Endothelial cell of umbilical vein (primary cell): ENCODE measurements around the gene MRPL44. TPM values are rescaled to one million over a fixed set of nuclear protein-coding genes. Genes with fewer than 3 reads are reported as not detected.
"Not testable (repeated sequence)": the region's sequence is repeated elsewhere in the genome, so short reads cannot be mapped to it uniquely, and the experiment has no call there.

Experiments used
- BruUV-seq: library from RNA; stranded (reverse); fragments of 400-500 nt; replicated peaks from 2 replicates; lab custom pipeline; 2021; lab: Mats Ljungman, UMichigan
- CTCF ChIA-PET: fragments of 300-600, 350-600 bp; sonication (Branson Sonifier 250); formaldehyde crosslinking; loops from one replicate; lab custom pipeline; 2021; ENCODE audit warnings: antibody characterized with exemption, inconsistent platforms; lab: Charles Lee
- POLR2A ChIA-PET: fragments of 300-600, 350-600 bp; sonication (Branson Sonifier 250); formaldehyde crosslinking; loops from one replicate; lab custom pipeline; 2021; ENCODE audit warnings: antibody characterized with exemption, inconsistent platforms; lab: Charles Lee
- DNase-seq: peaks from one replicate; pipeline ENCODE4 v3.0.0-alpha.2; 2011; ENCODE audit warnings: low read depth, low spot score
- FAIRE-seq: peaks from 2 replicates; lab custom pipeline; 2011; peaks lifted over from hg19 to GRCh38; lab: Jason Lieb, UNC
- H2AFZ ChIP-seq: 2 replicates; pipeline ENCODE4 v1.6.0; 2012; ENCODE audit warnings: low read depth, low read length, control low read depth, inconsistent platforms
- H3K27ac ChIP-seq: 2 replicates; pipeline ENCODE4 v1.5.1; 2011; ENCODE audit warnings: low read depth, mild to moderate bottlenecking, control low read depth, low read length, moderate library complexity; ENCODE audit not compliant: insufficient read depth
- H3K27me3 ChIP-seq, 2 experiments: 2 replicates each; pipeline versions ENCODE4 v1.6.0 to v1.6.1; 2011; ENCODE audit warnings: low read length in 2 of 2, mixed read lengths in 1 of 2; ENCODE audit not compliant: control insufficient read depth in 2 of 2, insufficient read depth in 2 of 2
- H3K36me3 ChIP-seq, 2 experiments: 2 replicates in 1 of 2; 3 replicates in 1 of 2; pipeline ENCODE4 v1.5.1; 2011; ENCODE audit warnings: low read length in 2 of 2, mild to moderate bottlenecking in 1 of 2, moderate library complexity in 1 of 2; ENCODE audit not compliant: control insufficient read depth in 2 of 2, insufficient read depth in 2 of 2; ENCODE audit errors: extremely low read depth in 1 of 2
- H3K4me1 ChIP-seq: 3 replicates; pipeline ENCODE4 v1.5.1; 2011; ENCODE audit warnings: mild to moderate bottlenecking, low read length; ENCODE audit not compliant: control insufficient read depth, insufficient read depth; ENCODE audit errors: extremely low read depth
- H3K4me2 ChIP-seq: 2 replicates; pipeline ENCODE4 v1.6.1; 2011; ENCODE audit warnings: low read length, control low read depth, mixed read lengths; ENCODE audit not compliant: insufficient read depth
- H3K4me3 ChIP-seq, 3 experiments: fragments of 200-600 bp in 1 of 3; sonication (generic), shearing (Covaris generic) in 1 of 3; replicated peaks in 1 of 3; 2 replicates each; pipeline ENCODE4 v1.5.1; 2011 to 2016; ENCODE audit warnings: control low read depth in 3 of 3, low read length in 3 of 3, mild to moderate bottlenecking in 2 of 3, inconsistent platforms in 1 of 3, low read depth in 1 of 3, moderate library complexity in 1 of 3; ENCODE audit not compliant: insufficient read depth in 1 of 3
- H3K79me2 ChIP-seq: 2 replicates; pipeline ENCODE4 v1.6.0; 2012; ENCODE audit warnings: low read length, inconsistent platforms; ENCODE audit not compliant: control insufficient read depth, insufficient read depth
- H3K9ac ChIP-seq: replicated peaks from 2 replicates; pipeline ENCODE3; 2011; ENCODE audit warnings: low read length, control low read depth; ENCODE audit not compliant: insufficient read depth; ENCODE audit errors: extremely low read depth
- H3K9me1 ChIP-seq: replicated peaks from 3 replicates; pipeline ENCODE4 v1.6.0; 2011; ENCODE audit warnings: mild to moderate bottlenecking, low read length; ENCODE audit not compliant: control insufficient read depth, insufficient read depth; ENCODE audit errors: extremely low read depth
- H3K9me3 ChIP-seq: replicated peaks from 2 replicates; pipeline ENCODE4 v1.5.1; 2012; ENCODE audit warnings: low read length, inconsistent platforms; ENCODE audit not compliant: control insufficient read depth, insufficient read depth
- H4K20me1 ChIP-seq: replicated peaks from 2 replicates; pipeline ENCODE3; 2011; ENCODE audit warnings: mild to moderate bottlenecking, low read length; ENCODE audit not compliant: control insufficient read depth, insufficient read depth; ENCODE audit errors: extremely low read depth
- EZH2 ChIP-seq: IDR thresholded peaks from 2 replicates; pipeline ENCODE4 v1.6.1; 2012; ENCODE audit warnings: borderline replicate concordance, low read depth, mild to moderate bottlenecking, moderate library complexity, low read length, inconsistent platforms; ENCODE audit not compliant: severe bottlenecking
- FOS ChIP-seq: IDR thresholded peaks from 2 replicates; pipeline ENCODE4 v1.6.1; 2011; ENCODE audit warnings: mild to moderate bottlenecking, low read length, moderate library complexity, borderline replicate concordance; ENCODE audit not compliant: insufficient read depth
- GATA2 ChIP-seq: IDR thresholded peaks from 2 replicates; pipeline ENCODE4 v1.7.0; 2011; ENCODE audit warnings: low read depth, mild to moderate bottlenecking, moderate library complexity, mixed read lengths, low read length; ENCODE audit not compliant: insufficient read length, insufficient read depth
- JUN ChIP-seq: IDR thresholded peaks from 2 replicates; pipeline ENCODE4 v1.6.1; 2011; ENCODE audit warnings: borderline replicate concordance, low read depth; ENCODE audit not compliant: insufficient read length, insufficient read depth
- MYC ChIP-seq: IDR thresholded peaks from one replicate; pipeline ENCODE4 v1.6.1; 2011; ENCODE audit warnings: mild to moderate bottlenecking, low read depth, low read length
- POLR2A ChIP-seq: IDR thresholded peaks from 2 replicates; pipeline ENCODE4 v1.6.1; 2012; ENCODE audit warnings: low read depth, mild to moderate bottlenecking, control low read depth, low read length
- POLR2AphosphoS5 ChIP-seq: IDR thresholded peaks from 2 replicates; pipeline ENCODE4 v1.6.1; 2012; ENCODE audit warnings: low read depth, mild to moderate bottlenecking, control low read depth, low read length, moderate library complexity; ENCODE audit not compliant: insufficient read depth
- dilution Hi-C: fragments of 300-500 bp; cut with MboI; formaldehyde crosslinking; loops from one replicate; pipeline ENCODE4 v1.15.0; 2019; ENCODE audit warnings: low sequenced_read_pairs; ENCODE audit not compliant: extremely low pct_ligation_motif_present
- intact Hi-C: fragments of 100-400 bp; cut with micrococcal nuclease; formaldehyde crosslinking; loops from one replicate; pipeline ENCODE4 v1.10.0; 2022
- polyA plus RNA-seq, 4 experiments: library from polyadenylated mRNA; depleted of rRNA in 3 of 4; stranded (reverse) in 3 of 4; unstranded in 1 of 4; fragments of >200 nt; gene quantifications; 2 replicates each; pipeline versions ENCODE4 v1.2.1 to v1.2.3, GENCODE V29; 2011 to 2012; ENCODE audit warnings: missing spikeins in 1 of 4
- total RNA-seq: library from RNA; stranded (reverse); gene quantifications from 2 replicates; pipeline ENCODE4 v1.2.3, GENCODE V29; 2021
- TF ChIP-seq, protein P1 (sequence below), 2 donors: IDR thresholded peaks; 1 replicate in 1 of 2; 2 replicates in 1 of 2; pipeline ENCODE4 v1.5.1; 2011; ENCODE audit warnings: low read length in 2 of 2, mild to moderate bottlenecking in 2 of 2, moderate library complexity in 2 of 2, control low read depth in 1 of 2, inconsistent platforms in 1 of 2, low read depth in 1 of 2; ENCODE audit not compliant: insufficient read depth in 1 of 2; ENCODE audit errors: extremely low read depth in 1 of 2
- TF ChIP-seq, protein P2 (sequence below): IDR thresholded peaks from 2 replicates; pipeline ENCODE4 v1.6.1; 2011; ENCODE audit not compliant: insufficient read depth, insufficient read length

MRPL44 gene
- total and polyA plus RNA-seq, 2 donors (not counting 3 experiments of a cell fraction or from before 2014, with no cell fraction given), result 19.2 to 27.7 TPM

DNA sequence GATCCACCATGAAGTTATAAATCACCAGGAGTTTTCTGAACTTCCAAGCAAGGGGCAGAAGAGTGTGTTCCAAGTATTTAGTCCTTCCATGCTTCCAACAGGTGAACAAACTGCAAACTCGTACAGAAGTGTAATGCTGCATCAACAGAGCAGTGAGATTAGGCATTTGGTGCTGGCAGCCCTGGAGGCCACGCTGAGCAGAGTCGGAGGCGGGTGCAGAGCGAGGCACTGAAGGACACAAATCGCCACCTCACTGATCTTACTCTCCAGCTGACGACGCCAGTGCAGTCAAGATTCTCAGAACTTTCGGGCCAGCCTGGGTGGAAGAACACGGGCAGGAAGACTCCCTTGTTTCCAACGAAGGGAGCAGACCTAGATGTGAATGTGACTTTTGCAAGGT is 42.6 kb downstream of the MRPL44 start:
- DNase-seq, result no peak
- Histone ChIP-seq H3K27me3 (no peaks in the 10 kb centered on the region), H3K4me2 (no peak overlapping the region), H4K20me1 (no peaks in the 10 kb centered on the region), H3K4me3 (no peak overlapping the region), H3K27ac (no peak overlapping the region), H3K4me1 (peaks cover 2% of the 10 kb centered on the region), H3K79me2 (no peaks in the 10 kb centered on the region), H3K9me3 (no peaks in the 10 kb centered on the region), H3K9me1 (no peaks in the 10 kb centered on the region), H3K9ac (no peak overlapping the region), H2AFZ (no peak overlapping the region), H3K36me3 (no peaks in the 10 kb centered on the region)
- intact Hi-C loops, result no loop called here
- dilution Hi-C loops, result loop anchor here (25.0 kb wide), 1 partner anchor 287 kb away; no protein-coding TSS in a partner anchor
- TF ChIP-seq POLR2AphosphoS5, result no peak
- TF ChIP-seq, protein P1, sequence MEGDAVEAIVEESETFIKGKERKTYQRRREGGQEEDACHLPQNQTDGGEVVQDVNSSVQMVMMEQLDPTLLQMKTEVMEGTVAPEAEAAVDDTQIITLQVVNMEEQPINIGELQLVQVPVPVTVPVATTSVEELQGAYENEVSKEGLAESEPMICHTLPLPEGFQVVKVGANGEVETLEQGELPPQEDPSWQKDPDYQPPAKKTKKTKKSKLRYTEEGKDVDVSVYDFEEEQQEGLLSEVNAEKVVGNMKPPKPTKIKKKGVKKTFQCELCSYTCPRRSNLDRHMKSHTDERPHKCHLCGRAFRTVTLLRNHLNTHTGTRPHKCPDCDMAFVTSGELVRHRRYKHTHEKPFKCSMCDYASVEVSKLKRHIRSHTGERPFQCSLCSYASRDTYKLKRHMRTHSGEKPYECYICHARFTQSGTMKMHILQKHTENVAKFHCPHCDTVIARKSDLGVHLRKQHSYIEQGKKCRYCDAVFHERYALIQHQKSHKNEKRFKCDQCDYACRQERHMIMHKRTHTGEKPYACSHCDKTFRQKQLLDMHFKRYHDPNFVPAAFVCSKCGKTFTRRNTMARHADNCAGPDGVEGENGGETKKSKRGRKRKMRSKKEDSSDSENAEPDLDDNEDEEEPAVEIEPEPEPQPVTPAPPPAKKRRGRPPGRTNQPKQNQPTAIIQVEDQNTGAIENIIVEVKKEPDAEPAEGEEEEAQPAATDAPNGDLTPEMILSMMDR (IDR thresholded peaks at IDR 0.05; ENCODE audit: extremely low read depth in 1 of 2, insufficient read depth in 1 of 2, low read depth in 1 of 2, low read length in 2 of 2), result no peak
- no peak for TF ChIP-seq JUN
- no peak for TF ChIP-seq GATA2
- no peak for TF ChIP-seq EZH2
- TF ChIP-seq MYC, result no peak
- no peak for TF ChIP-seq FOS
- no peak for TF ChIP-seq POLR2A
- TF ChIP-seq, protein P2, sequence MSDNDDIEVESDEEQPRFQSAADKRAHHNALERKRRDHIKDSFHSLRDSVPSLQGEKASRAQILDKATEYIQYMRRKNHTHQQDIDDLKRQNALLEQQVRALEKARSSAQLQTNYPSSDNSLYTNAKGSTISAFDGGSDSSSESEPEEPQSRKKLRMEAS, result no peak
- ChIA-PET CTCF (no interaction called here), POLR2A (no interaction called here)
- no TSS peak for BruUV-seq
- no peak for FAIRE-seq

DNA sequence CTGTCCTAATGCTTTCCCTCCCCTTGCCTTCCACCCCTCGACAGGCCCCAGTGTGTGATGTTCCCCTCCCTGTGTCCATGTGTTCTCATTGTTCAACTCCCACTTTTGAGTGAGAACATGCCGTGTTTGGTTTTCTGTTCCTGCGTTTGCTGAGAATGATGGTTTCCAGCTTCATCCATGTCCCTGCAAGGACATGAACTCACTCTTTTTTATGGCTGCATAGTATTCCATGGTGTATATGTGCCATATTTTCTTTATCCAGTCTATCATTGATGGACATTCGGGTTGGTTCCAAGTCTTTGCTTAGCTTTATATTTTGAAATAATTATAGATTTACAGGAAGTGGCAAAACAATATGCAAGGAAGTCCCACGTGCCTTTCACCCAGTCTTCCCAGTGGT is 43.4 kb downstream of the MRPL44 start:
- H3K27ac ChIP-seq, H3K9me3 ChIP-seq, H3K4me1 ChIP-seq, intact Hi-C loops, DNase-seq, H3K9ac ChIP-seq, H3K27me3 ChIP-seq, H4K20me1 ChIP-seq, H3K79me2 ChIP-seq, H2AFZ ChIP-seq, H3K9me1 ChIP-seq, H3K36me3 ChIP-seq, FAIRE-seq, BruUV-seq, H3K4me3 ChIP-seq, H3K4me2 ChIP-seq, POLR2A ChIA-PET: not testable (repeated sequence)
- CTCF ChIA-PET, result interaction anchor here (1.0 kb wide), 1 partner anchor 284 kb away, joined by 3 read pairs; no protein-coding TSS in a partner anchor
- dilution Hi-C loops, result loop anchor here (25.0 kb wide), 1 partner anchor 287 kb away; no protein-coding TSS in a partner anchor
